Activated CD8-positive, alpha-beta memory T cell treated with anti-CD3 and anti-CD28 coated beads for 48 hours (primary cell): ENCODE data around the gene PPP1R3D.

ENCODE experiments used
- DNase-seq, 3 experiments: peaks; one replicate each; pipeline ENCODE4 v3.0.0-alpha.2; 2020; ENCODE audit warnings: low read depth in 2 of 3, low spot score in 2 of 3

The PPP1R3D gene

GRCh38 chr20:59948828-59949720, 9.0 kb upstream of the PPP1R3D start:
- DNase-seq, result no peak

GRCh38 chr20:59948212-59948611, 8.1 kb upstream of the PPP1R3D start:
- no peak for DNase-seq

GRCh38 chr20:59947376-59947775, 7.3 kb upstream of the PPP1R3D start:
- no peak for DNase-seq

- DNase-seq, result no peak
Observed at GRCh38 chr20:59945731-59946130, 5.6 kb upstream of the PPP1R3D start.

GRCh38 chr20:59945175-59945574, 5.1 kb upstream of the PPP1R3D start:
- no peak for DNase-seq

- no peak for DNase-seq
Observed at GRCh38 chr20:59944726-59945125, 4.6 kb upstream of the PPP1R3D start.

- DNase-seq, result no peak
Observed at GRCh38 chr20:59942245-59942644, 2.1 kb upstream of the PPP1R3D start.

GRCh38 chr20:59940956-59941294, 820 bp upstream of the PPP1R3D start:
- no peak for DNase-seq

GRCh38 chr20:59939879-59940128, 301 bp downstream of the PPP1R3D start:
- DNase-seq, result no peak

- DNase-seq, result no peak
Observed at GRCh38 chr20:59939052-59939878, 840 bp downstream of the PPP1R3D start.

GRCh38 chr20:59938696-59939051, 1.4 kb downstream of the PPP1R3D start:
- no peak for DNase-seq

GRCh38 chr20:59938221-59938620, 1.9 kb downstream of the PPP1R3D start:
- no peak for DNase-seq

- no peak for DNase-seq
Observed at GRCh38 chr20:59937150-59937549, 3.0 kb downstream of the PPP1R3D start.

- no peak for DNase-seq
Observed at GRCh38 chr20:59936409-59936808, 3.7 kb downstream of the PPP1R3D start.

GRCh38 chr20:59935457-59936185, 4.5 kb downstream of the PPP1R3D start:
- DNase-seq, result no peak

GRCh38 chr20:59933849-59934585, 6.1 kb downstream of the PPP1R3D start:
- peak in 2 of 3 experiments; percentile 51 to 63 for DNase-seq

- DNase-seq, result peak in 1 of 3 experiments; percentile 35
Observed at GRCh38 chr20:59933296-59933848, 6.7 kb downstream of the PPP1R3D start, which contains the start of gene SYCP2. Gene SYCP2 (minus strand): TSS chr20:59933637. CDS start chr20:59922413, 11,224 bp downstream.

GRCh38 chr20:59932616-59933295, 7.3 kb downstream of the PPP1R3D start:
- no peak for DNase-seq

GRCh38 chr20:59931511-59932312, 8.4 kb downstream of the PPP1R3D start:
- DNase-seq, result no peak
